HG03571 (cell line): ENCODE results near the gene METTL4.

ENCODE experiments used
- ATAC-seq: cut with Tn5 transposase; IDR thresholded peaks from one replicate; pipeline ENCODE4 v1.9.1; 2021; ENCODE audit not compliant: unreplicated experiment

METTL4 gene

GRCh38 chr18:2571200-2572170, at the start of gene METTL4, which contains the start of gene NDC80:
TSS of gene METTL4 (minus strand) at chr18:2571505. CDS start at chr18:2567216, 4,289 bp downstream.
TSS of gene NDC80 (plus strand) at chr18:2571557. CDS start at chr18:2572986, 1,429 bp downstream.
- peak; percentile 77 for ATAC-seq

DNA sequence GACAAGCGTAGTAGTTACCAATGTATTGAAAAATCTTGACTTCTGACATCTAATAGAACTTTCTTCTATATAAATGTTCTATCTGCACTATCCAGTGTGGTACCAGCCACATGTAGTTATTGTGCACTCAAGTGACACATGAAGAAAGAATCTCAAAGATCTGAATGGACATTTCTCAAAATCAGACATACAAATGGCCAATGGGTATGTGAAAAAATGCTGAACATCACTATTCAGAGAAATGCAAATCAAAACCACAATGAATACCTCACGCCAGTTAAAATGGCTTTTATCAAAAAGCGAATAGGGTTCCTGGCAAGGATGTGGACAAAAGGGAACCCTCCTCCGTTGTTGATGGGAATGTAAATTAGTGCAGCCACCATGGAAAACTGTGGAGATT, 46.7 kb upstream of the METTL4 start:
- no peak for ATAC-seq

DNA sequence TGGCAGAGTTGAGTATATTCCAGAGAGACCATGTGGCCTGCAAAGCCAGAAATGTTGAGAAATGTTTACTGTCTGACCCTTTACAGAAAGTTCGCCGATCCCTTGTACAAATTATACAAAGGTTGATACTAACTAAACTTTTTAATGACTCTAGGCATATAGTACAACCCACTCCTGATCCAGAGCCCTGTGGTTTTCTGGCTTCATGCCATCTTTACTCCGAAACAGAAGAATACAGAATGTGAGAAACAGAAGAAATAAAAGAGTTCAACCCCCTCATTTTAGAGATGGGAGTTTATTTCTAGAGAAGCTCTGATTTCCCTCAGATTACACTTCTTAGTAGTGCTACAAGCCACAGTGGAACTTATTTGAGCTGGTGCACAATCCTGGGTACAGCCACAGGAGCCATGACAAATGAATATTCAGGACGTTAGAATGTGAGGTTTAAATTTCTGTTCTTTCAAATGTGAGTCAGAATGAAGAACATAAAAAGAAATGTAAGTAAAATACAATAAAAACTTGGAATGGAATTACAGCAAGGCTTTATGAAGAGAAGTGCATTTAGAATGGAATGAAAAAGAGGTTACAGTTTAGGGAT, 46.2 kb upstream of the METTL4 start:
- ATAC-seq, result no peak

GRCh38 chr18:2612996-2613395, 41.7 kb upstream of the METTL4 start:
- ATAC-seq, result no peak

- no peak for ATAC-seq
Observed at GRCh38 chr18:2610549-2610948, 39.2 kb upstream of the METTL4 start.

DNA sequence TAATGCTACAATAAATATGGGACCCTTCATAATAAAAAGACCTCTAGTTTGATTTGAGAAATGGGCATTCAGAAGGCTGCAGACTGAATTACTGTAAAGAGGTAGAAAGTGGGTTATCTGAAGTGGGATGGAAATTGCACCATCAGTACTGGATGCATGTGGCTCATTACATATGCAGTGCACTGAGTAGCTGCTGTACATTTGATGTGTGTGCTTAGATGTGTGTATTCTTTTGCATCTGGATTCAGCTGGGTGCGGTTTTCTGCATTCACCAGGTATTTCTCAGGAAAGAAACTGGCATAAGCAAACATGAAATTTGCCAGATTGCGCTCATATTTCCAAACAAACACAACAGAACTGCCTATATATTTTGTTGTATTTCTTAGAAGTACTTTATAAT, 38.3 kb upstream of the METTL4 start:
- ATAC-seq, result no peak

DNA sequence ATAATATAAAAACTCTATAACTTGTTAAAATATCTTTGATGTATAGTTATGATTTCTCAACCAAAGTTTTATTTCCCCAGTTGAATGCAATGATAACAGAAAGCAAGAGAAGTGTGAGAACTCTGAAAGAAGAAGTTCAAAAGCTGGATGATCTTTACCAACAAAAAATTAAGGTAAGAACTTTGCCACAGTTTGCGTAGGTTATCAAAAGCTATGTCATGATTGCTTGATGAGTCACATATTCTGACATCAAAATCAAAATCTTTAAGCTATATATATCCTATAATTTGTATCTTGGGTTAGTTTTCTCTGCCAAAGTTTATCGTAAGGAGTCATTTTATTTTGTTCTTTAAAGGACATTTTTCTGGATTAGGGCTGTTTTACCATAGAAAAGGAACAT, 35.0 kb upstream of the METTL4 start:
- no peak for ATAC-seq

- no peak for ATAC-seq
Observed at GRCh38 chr18:2602844-2603243, 31.5 kb upstream of the METTL4 start.

DNA sequence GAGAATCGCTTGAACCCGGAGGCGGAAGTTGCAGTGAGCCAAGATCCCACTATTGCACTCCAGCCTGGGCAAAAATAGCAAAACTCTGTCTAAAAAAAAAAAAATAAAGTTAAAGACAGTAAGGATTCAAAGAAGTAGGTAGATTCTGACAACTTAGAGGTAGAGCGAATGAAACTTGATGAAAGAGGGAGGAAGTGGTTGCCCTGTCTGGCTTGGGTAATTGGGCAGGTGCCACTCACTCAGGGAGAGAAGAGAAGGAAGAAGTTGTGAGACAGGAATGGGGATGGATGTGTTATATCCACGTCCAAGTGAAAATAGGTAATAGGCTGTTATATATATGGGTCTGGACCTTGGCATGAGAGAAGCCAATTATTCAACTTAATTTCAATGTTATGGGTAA, 26.3 kb upstream of the METTL4 start:
- no peak for ATAC-seq

GRCh38 chr18:2590303-2590702, 19.0 kb upstream of the METTL4 start:
- ATAC-seq, result no peak

DNA sequence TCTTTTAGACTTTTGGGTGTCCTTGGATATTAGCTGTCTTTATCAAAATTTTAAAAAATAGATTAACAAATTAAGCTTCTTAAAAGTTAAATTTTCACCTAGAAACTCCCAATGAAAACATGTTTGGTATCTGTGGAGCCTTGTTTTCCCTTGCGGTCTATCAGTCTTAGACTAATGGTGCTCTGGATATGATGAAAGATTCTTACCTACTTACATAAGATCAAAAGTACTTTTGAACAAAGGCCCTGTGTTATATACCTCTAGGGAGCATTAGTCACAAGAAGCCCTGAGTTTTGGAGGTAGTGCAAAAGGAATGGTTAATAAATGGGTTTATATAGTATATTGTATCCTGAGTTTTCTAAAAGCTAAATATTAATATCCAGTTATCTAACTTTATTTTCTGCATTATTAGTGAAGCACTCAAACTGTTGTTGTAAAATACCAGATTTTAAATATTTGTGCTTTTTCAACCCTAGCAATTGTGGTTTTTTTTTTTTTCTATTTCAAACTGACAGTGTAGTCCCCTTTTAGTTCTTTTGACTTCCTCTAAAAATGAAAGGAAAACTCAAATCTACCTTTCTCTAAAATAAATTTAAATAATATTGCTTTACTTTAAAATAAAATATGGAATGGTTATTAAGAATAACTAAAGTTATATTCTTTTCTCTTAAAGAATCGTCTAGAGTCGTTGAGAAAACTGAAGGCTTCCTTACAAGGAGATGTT, 18.2 kb upstream of the METTL4 start:
- no peak for ATAC-seq

GRCh38 chr18:2588666-2589344, 17.5 kb upstream of the METTL4 start:
- ATAC-seq, result no peak

- ATAC-seq, result no peak
Observed at GRCh38 chr18:2587788-2588187, 16.5 kb upstream of the METTL4 start.

DNA sequence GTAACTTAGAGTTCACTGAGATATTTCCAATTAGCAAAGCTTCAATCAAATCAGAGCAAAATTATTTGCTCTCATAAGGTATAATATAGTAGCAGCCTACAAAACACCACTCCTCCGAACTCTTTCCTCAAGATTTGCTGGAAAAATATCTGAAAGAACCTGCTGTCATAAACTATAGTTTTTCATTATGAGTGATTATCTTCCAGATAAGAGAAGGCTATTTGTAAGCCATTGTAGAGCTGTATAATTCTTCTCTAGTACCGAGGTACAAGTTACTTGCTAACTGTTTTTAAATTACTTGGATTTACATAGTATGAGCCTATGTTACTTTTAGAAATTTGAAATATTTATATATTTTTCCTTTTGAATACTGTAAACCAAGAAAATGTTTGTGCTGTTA, 2.1 kb upstream of the METTL4 start:
- no peak for ATAC-seq

- ATAC-seq, result no peak
Observed at GRCh38 chr18:2572892-2573291, 1.6 kb upstream of the METTL4 start.

GRCh38 chr18:2572171-2572569, 865 bp upstream of the METTL4 start:
- ATAC-seq, result no peak

- peak; percentile 43 for ATAC-seq
Observed at GRCh38 chr18:2570772-2571199, 519 bp downstream of the METTL4 start.

GRCh38 chr18:2569338-2570207, 1.7 kb downstream of the METTL4 start:
- no peak for ATAC-seq

DNA sequence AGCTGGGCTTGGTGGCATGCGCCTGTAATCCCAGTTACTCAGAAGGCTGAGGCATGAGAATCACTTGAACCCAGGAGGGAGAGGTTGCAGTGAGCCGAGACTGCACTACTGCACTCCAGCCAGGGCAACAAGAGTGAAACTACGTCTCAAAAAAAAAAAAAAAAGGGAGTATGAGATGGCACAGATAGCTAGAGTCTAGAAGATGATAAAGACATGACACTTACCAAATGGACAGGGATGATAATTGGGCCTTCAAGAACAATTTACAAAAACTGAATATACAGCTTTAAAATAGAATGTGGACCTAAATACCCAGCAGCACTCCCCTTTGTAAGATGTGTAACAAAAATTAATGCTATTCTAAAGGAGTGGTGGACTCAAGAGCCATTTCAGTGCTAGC, 2.7 kb downstream of the METTL4 start:
- ATAC-seq, result no peak

DNA sequence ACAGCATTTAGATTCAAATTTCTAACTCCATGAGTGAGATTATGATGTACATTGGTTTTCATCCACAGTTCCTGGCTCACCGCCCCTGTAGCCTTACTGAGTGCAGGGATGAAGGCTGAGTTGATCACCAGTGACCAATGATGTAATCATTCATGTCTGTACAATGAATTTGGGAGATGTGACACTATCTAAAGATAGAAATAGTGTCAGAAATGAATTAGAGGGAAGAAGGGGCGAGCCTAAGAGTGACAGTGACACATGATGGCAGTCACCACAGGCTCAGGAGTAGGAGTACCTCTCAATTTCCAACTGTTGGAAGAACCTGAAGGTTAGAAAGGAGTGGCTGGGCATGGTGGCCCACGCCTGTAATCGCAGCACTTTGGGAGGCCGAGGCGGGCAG, 3.2 kb downstream of the METTL4 start:
- no peak for ATAC-seq
